Dedifferentiated amniotic fluid mesenchymal stem cell (primary cell): ENCODE measurements around the gene SIGMAR1.

ENCODE experiments used
- DNase-seq: peaks from one replicate; pipeline ENCODE4 v3.0.0-alpha.2; 2016; ENCODE audit errors: extremely low spot score

The SIGMAR1 gene

DNA sequence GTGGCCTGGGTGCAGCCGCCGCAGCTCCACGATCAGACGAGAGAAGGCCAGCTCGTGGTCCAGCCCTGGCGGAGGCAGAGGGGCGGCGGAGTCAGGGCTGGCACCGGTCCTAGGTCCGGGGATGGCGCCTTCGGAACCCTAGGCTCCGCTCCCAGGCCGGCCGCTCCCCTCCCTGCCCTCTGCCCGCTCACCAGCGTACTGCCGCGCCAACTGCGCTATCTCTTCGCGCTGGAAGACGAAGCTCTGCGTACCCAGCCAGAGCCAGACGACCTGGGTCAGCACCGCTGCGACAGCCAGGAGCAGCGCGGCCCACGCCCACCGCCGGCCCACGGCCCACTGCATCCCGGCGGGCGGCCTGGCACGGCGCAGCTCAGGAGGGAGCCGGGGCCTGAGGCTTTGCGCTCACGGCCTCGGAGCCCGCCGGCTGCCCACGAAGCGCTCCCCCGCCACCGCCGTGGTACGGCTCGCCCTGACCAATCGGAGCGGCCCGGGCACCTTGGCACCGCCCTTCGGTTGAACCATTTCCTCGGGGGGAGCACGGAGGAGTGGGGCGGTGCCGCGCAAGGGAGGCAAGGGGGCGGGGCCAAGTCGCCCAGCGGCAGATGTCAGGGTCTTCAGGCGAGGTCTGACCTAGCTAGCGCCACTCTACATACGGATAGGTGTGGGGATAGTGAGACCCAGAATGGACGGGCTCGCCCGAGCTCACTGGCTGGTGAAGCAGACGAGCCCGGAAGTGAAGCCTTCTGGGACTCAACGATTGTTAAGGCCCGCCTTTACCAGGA is at the start of gene SIGMAR1:
SIGMAR1 (minus strand) TSS at position 432 of the 782 bp plus-strand sequence; CDS start at position 342, 90 bp downstream.
- DNase-seq, result peak; percentile 88

DNA sequence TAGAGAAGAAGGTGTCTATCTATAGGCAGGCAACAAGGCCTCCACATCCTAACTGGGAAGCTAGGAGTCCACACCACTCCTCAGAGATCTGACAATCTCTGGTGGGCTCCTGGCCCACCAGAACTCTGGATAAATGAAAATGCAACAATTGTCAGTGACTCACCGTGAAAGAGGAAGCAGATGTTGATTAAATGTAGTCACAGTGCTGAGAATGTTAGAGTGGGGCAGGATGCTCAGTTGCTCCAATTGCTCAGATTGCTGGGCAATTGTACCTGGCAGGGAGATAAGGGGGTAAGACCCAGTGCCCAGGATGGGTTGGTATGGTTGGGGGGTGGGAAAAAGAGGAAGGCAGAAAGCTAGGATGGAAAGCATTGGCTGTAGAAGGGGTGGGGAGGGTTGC is 49.1 kb upstream of the SIGMAR1 start:
- no peak for DNase-seq

DNA sequence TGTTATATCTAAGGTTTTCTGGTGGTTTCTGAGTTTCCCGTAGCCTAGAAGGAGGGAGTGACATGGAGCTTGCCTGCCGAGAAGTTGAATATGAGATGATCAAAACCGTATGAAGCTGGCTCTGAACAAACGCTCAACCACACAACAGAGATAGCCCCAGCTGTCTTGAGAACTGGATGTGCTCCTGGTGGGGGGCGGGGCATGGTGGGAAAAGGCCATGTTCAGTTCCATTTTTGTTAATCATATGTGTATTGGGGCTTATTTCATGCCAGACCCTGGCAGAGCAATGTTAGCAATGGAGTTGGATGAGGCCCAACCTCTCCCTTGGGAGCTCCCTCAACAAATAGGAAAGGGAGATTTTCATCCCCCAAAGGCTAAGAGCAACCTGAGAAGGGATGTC is 48.6 kb upstream of the SIGMAR1 start:
- DNase-seq, result no peak

DNA sequence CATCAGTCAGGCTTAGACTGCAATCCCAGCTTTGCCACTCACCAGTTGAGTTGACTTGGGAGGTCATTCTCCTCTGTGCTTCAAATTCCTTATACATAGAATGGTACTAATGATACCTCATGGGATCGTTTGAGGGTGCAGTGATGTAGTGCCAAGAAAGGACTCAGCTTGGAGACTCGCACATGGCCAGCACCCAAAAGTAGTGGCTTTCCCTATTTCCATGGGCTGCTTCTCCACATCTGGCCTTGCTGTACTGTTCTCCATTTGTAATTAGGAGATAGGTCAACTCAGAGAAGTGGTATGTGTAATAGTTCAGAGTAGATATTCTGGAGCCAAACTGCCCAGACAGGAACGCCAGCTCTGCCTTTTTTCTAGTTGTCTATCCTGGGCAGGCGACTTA is 48.0 kb upstream of the SIGMAR1 start:
- no peak for DNase-seq

DNA sequence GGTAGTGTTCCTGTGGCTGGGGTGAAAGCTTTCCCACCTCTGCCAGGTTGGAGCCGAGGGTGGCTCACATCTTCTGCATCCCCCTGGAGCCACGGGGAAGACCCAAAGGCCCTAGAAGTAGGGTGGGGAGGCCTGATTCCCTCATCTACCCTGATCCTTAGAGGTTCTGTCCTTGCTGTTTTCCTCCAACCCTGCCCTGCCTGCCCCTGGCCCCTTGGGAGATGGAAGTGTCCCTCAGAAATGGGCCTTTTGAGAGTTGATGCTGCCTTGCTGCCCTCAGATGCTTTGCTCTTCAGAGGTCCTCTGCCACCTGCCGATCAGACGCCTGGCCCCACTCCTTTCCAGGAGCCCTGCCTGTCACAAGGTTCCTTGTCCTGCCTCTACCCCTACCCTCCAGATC is 47.2 kb upstream of the SIGMAR1 start:
- DNase-seq, result no peak

DNA sequence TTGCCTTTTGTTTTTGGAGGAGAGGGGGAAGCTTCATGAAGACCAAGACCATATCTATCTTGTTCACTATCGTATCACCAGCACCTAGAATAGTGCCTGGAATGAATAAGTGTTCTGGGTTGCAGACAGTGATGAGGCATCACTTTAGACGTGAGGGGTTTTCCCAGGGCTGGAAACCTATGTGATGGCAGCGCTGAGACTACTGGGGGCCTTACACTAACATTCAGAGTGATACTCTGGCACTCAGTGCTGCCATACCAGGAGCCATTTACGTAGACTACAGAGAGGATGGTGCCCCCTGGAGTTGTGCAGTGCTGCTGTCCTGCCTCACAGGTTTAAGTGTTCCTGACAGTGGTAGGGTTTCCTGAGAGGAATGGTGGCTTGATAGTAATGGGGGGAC is 46.6 kb upstream of the SIGMAR1 start:
- DNase-seq, result no peak

DNA sequence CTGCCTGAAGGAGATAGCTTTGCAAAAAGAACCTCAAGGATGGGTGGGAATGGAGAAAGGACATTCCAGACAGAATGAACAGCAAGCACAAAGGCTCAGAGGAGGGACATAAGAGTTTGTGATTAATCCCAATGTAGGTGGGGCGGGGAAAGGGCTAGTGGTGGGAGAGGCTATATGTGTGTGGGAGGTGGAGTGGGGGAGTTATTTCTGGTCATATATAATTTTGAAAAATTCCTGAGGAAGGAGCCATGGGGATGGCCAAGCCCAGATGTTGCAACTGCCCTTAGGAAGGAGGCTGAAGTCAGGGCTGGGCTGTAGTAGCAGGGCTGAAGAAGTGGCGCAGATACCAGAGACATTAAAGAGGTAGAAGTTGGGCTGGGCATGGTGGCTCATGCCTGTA is 38.3 kb upstream of the SIGMAR1 start:
- no peak for DNase-seq

DNA sequence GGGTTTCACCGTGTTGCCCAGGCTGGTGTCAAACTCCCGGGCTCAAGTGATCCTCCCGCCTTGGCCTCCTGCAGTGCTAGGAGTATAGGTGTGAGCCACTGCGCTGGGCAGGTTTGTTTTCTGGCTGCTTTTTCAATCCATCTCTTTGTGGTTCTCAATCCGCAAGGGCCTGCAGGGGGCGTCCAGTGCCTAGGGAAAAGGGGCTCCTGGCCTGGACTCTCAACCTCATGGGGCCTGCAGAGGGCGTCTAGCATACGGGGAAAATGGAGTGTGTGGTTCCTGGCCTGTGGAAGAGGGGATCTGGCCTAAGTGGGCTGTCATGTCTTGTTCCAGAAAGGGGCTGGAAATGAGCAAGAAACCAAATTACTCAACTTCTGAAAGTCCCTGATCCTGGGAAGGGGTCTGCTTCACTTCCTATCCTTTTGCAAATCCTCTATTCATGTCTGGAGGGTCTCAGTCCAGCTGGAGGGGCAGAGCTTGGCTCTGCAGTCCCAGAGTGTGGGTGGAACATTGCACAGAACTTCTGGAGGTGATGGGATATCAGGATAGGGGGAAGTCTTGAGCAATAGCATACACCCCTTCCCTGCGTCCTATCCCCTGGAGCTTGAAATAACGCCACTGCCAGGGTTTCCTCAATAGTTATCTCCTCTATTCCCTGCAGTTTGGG is 37.6 kb upstream of the SIGMAR1 start:
- DNase-seq, result no peak

DNA sequence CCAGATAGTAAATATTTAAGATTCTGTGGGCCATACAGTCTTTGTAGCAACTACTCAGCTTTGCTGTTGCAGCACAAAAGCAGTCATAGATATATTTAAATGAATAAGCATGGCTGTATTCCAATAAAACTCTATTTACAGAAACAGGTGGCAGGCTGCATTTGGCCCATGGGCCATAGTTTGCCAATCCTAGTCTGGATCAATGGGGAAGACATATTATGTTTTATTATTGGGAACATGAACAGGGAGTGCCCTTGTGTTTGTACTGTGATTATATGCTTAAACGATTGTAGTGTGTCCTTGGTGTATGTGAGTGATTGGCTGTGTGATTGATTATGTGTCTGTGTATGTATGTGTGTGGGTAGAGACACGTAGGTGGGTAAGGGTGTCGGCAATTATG is 36.9 kb upstream of the SIGMAR1 start:
- DNase-seq, result no peak

DNA sequence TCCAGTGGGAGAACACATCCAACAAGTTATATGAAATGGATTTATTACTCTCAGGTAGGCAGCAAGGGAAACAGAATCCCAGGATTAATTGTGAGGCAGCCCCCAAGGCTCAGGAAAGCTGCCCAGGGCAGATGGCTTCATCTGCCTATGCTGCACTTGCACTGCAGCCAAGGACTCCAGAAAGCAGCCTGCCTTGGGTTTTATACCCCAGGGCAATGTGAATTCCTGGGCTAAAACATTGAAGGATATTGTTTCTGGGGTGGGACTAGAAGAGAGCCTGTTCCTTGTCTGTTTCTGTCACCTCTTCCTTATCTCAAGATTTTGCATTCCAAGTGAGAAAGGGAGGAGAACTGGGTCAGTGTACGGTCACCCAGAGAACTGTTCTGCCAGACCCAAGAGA is 33.7 kb upstream of the SIGMAR1 start:
- no peak for DNase-seq

DNA sequence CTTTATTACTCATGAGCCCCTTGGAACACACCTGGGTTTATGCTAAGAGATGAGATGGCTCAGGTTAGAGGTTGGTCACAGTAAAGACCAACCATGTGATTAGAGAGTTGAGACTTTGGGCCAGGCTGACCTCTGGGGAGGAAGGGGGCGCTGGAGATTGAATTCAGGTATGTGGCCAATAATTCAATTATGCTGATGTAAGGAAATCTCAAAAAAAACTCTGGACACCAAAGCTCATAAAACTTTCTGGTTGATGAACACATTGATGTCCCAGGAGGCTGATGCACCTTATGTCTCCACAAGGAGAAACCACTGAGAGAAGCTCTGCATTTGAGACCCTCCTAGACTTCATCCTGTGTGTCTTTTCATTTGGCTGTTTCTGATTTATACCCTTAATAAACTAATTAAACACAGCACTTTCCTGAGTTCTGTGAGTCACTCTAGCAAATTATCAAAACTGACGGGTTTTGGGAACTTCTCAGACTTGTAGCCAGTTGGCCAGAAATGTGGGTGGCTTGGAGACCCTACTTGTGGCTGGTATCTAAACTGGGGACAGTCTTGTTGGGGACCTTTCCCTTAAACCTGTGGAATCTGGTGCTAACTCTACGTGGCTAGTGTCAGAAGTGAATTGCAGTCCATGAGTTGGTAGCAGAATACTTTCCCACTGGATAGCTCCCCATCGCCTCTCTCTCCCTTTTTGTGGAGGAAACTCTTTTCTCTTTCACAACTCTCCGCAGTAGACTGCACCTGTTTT is 32.4 kb upstream of the SIGMAR1 start:
- no peak for DNase-seq

DNA sequence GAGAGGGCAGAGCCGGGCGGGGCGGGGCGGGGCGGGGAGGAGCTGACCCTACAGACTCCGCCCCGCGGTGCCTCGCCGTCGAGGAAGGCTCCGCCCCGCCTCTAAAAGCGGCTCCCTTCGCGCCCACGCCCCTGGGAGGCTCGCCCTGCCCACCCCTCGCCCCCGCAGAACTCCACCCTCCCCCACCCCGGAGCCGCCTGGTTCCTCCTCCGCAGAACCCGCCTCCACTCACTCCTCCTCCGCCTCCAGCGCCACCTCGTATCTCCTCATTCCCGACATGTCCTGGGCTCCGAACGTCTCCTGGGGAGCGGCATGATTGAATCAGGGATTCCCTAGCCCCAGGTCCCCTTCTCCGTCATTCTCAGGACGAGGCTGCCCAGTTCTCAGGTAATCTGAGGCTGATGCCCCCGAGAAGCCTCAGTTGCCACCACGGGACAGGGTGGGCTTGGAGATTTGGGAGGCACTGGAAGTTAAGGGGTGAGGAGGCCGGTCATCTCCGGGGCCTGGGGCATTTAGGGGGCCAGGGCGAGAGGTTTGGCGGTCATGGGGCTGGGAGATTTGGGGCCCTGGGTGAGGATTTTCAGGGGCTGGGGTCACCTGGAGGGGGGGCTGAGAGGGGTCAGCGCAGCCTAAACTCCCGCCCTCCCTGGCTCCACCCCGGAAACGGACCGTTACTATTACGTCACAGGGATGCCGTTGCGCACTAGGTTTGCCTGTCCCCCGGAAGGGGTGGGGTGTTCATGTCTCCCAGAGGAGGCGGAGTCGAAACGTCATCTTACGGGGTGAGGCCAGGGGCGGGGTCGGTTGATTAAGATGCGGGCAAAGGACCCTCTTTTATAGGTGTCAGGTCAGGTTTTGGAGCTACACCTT is 28.0 kb upstream of the SIGMAR1 start:
- peak; percentile 97 for DNase-seq

DNA sequence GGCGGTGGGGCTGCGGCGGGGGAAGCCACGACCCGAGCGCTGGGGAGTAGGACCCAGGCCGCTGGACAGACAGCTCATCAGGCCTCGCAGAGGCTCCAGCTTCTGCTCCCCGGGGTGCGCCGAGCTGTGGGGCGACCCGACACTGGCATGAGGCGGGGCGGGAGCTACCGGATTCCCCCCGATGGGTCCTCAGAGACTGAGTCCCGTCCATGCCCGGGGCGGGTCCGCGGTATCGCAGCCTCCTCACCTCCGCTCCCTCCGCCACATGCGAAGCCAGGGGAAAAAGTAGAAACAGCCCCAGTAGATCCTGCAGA is 27.4 kb upstream of the SIGMAR1 start:
- no peak for DNase-seq

DNA sequence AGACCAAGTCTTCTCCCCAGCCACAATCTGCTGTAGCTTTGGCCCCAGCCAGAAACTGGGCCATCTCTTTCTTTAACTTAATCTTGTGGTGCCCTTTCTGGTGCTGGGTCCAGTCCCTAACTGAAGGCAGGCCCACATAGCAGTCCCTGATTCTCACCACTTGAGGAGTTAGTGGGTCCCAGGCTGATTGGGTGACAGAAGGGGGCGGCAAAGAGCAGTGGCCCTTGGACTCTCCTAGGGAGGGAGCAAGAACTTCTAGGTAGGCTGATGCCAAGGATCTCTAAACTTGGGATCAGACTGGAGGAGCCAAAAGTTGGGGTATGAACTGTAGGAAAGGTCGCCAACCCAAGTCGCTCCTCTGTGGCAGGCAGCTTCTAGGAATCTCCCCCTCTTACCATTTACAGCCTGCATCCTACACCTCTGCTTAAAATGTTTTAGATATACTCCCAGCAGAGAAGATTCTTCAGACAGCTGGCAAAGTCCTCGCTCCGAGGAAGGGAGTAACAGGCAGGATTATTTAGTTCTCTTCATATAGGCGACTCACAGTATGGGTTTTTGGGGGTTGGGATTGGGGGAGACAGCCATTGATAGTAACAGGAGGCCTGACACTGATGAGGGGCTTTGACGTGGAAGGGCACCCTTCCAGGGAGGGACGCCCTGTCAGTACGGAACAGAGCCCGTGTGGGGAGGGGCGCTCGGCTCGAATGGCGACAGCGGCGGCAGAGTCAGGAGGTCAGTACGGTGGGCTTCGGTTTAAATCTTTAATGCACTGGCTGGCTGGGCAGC is 26.9 kb upstream of the SIGMAR1 start:
- peak; percentile 60 for DNase-seq

DNA sequence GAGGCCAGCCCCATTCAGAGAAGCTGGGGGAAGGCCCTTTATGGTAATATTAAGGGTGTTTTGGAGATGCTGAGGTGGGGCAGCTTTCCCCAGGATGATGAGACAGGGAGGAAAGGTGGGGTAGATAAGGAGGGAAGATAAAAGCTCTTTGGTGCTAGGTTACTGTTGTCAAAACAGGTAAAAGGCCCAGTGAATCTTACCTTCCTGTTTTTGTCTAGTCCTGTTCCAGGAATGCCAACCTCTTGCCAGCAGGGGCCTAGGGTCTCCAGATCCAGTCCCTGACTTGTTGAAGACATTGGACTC is 25.7 kb upstream of the SIGMAR1 start:
- no peak for DNase-seq

DNA sequence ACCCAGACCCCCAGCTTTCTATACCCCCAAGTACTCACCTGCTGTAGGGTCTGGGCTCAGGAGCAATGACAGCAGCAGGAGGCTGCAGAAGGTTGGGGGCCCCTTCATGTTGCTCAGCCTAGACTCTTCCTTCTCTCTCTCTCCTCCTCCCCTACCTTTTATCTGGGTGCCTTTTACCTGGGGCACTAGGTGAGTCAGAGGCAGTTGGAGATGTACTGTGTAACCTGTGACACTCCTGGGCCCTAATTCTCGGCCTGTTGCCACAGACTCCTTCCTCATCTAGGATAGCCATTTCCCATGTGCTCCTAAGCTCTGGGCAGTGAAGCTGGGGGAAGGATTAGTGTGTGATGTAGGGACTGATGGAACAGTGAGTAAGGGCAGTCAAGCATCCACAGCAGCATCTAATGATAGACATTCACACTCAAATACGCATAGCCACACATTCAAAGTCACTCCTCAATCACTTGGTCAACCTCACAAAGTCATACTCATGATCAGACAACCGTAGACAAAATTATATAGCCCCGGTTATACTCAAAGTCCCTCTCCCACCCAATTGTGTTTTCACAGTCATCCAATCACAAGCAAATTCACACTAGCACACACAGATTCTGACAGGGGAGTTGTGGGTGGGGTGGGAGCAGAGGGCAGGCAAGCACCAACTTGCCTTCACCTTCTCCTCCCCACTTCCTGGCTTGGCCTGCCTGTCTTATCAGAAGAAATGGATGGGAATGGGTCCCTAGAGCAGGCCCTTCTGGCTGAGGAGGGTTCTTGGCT is 25.1 kb upstream of the SIGMAR1 start, which contains the start of gene CCL27:
CCL27 (minus strand) TSS at position 132 of the 777 bp plus-strand sequence; CDS start at position 108, 24 bp downstream.
- no peak for DNase-seq

DNA sequence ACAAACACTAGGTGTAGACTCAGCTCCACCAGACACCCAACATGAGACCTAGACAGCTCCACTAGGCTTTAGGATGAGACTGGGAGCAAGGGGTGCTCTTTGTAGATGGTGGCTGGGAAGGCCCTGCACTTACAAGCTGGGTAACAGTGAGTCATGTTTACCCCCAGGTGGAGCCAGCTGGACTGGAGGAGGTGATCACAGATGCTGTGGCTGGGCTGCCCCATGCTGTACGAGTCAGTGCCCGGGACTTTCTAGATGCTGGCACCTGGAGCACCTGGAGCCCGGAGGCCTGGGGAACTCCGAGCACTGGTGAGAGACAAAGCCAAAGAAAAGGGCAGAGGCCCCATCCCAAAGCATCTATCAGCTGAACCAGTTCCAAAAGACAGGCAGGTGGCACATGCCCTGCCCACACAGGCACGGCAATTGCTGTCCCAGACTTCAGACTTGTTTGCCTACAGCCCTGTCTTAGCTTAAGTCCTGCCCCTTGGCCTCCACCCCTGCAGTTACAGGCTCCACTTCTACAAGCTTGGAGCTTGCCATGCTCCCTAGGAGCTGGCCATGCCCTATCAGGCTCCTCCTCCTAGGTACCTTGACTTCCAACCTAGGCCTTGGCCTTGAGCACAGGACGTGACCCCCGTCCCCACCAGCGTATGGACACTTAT is 22.1 kb upstream of the SIGMAR1 start:
- no peak for DNase-seq

DNA sequence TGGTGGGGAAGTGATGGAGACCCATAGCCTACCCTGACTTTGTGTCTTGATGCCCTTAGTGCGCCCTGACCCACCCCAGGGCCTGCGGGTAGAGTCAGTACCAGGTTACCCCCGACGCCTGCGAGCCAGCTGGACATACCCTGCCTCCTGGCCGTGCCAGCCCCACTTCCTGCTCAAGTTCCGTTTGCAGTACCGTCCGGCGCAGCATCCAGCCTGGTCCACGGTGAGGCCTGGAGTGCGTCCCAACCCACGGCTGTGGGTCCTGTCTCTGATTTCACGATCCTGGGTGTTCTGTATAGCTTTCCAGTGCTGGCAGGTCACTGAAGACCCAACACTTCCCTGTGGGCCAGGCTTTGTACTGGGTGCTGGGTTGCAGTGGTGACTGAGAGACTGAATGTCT is 20.9 kb upstream of the SIGMAR1 start:
- DNase-seq, result no peak

DNA sequence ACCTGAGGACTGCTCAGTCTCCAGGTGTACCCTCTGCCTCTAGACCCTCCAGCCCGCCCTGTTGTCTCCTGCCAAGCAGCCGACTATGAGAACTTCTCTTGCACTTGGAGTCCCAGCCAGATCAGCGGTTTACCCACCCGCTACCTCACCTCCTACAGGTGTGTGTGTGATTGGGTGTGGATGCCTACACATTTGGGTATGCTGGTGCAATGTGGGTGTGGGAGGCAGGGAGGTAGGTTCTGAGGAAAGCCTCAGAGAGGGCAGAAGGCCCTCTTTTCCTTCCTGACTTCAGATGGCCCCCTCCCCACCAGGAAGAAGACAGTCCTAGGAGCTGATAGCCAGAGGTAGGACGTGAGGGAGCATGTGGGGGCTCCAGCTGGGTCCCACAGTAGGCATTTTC is 19.4 kb upstream of the SIGMAR1 start:
- no peak for DNase-seq

DNA sequence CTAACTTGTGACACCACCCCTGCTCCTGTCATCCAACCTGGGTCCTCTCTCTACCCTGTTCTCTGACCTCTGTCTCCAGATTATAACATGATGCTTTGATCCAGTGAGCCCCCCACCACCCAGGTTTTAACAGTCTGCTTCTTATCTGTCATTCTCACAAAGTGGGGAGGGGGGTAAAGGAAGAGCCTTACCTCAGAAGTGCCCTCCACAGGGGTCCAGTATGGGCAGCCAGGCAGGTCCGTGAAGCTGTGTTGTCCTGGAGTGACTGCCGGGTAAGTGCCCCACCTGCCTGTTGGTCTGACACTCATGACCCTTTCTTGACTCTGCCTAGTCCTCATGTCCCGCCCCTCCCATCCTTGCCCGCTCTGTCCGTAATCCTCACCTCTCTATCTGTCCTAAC is 17.8 kb upstream of the SIGMAR1 start:
- no peak for DNase-seq
